H9 (cell line): ENCODE data around the gene SYNPO2. TPM values are rescaled to one million over a fixed set of nuclear protein-coding genes. Genes with fewer than 3 reads are reported as not detected.

ENCODE experiments used
- DNase-seq: peaks from one replicate; pipeline ENCODE4 v3.0.0-alpha.2; 2017
- H2AFZ ChIP-seq: one replicate; pipeline ENCODE4 v1.6.1; 2013; ENCODE audit warnings: mild to moderate bottlenecking, low read length, control low read depth, moderate library complexity
- H2AK5ac ChIP-seq: 2 replicates; pipeline ENCODE4 v1.6.1; 2013; ENCODE audit warnings: low read length, control low read depth, mixed read lengths; ENCODE audit not compliant: insufficient read length
- H2BK120ac ChIP-seq: one replicate; pipeline ENCODE4 v1.6.1; 2013; ENCODE audit warnings: low read depth, mild to moderate bottlenecking, low read length, control low read depth, inconsistent platforms; ENCODE audit not compliant: poor library complexity, severe bottlenecking
- H2BK12ac ChIP-seq: 2 replicates; pipeline ENCODE4 v1.6.1; 2013; ENCODE audit warnings: low read length, control low read depth, mixed read lengths, low read depth; ENCODE audit not compliant: insufficient read length
- H2BK15ac ChIP-seq: 2 replicates; pipeline ENCODE4 v1.6.1; 2013; ENCODE audit warnings: low read depth, low read length, control low read depth
- H2BK20ac ChIP-seq: one replicate; pipeline ENCODE4 v1.6.1; 2013; ENCODE audit warnings: low read depth, mild to moderate bottlenecking, low read length, control low read depth, inconsistent platforms; ENCODE audit not compliant: poor library complexity, severe bottlenecking
- H2BK5ac ChIP-seq: 2 replicates; pipeline ENCODE4 v1.6.1; 2013; ENCODE audit warnings: low read length, control low read depth, mixed read lengths; ENCODE audit not compliant: insufficient read length
- H3K14ac ChIP-seq: 2 replicates; pipeline ENCODE4 v1.6.1; 2013; ENCODE audit warnings: low read length, control low read depth; ENCODE audit not compliant: insufficient read depth
- H3K18ac ChIP-seq: 2 replicates; pipeline ENCODE4 v1.6.1; 2013; ENCODE audit warnings: low read depth, mild to moderate bottlenecking, mixed read lengths, low read length, control low read depth; ENCODE audit not compliant: insufficient read length
- H3K23ac ChIP-seq: 2 replicates; pipeline ENCODE4 v1.6.1; 2013; ENCODE audit warnings: low read length, control low read depth, mixed read lengths, low read depth; ENCODE audit not compliant: insufficient read length
- H3K23me2 ChIP-seq: 2 replicates; pipeline ENCODE4 v1.6.1; 2013; ENCODE audit warnings: low read depth, mild to moderate bottlenecking, mixed read lengths, low read length, control low read depth; ENCODE audit not compliant: insufficient read length, poor library complexity, severe bottlenecking
- H3K27ac ChIP-seq: 2 replicates; pipeline ENCODE4 v1.5.1; 2013; ENCODE audit warnings: low read length, control low read depth, mixed read lengths, low read depth; ENCODE audit not compliant: insufficient read length
- H3K27me3 ChIP-seq: 2 replicates; pipeline ENCODE4 v1.6.1; 2013; ENCODE audit warnings: low read length, control low read depth, inconsistent platforms; ENCODE audit not compliant: insufficient read depth
- H3K4ac ChIP-seq: 2 replicates; pipeline ENCODE4 v1.6.1; 2013; ENCODE audit warnings: low read depth, mild to moderate bottlenecking, control low read depth, inconsistent platforms, low read length, moderate library complexity
- H3K4me1 ChIP-seq: 2 replicates; pipeline ENCODE4 v1.6.1; 2013; ENCODE audit warnings: low read length, control low read depth, inconsistent platforms; ENCODE audit not compliant: insufficient read depth
- H3K4me2 ChIP-seq: 2 replicates; pipeline ENCODE4 v1.6.1; 2013; ENCODE audit warnings: low read length, control low read depth, mixed read lengths; ENCODE audit not compliant: insufficient read length, insufficient read depth
- H3K56ac ChIP-seq: 2 replicates; pipeline ENCODE4 v1.6.1; 2013; ENCODE audit warnings: low read depth, mild to moderate bottlenecking, mixed read lengths, low read length, control low read depth; ENCODE audit not compliant: insufficient read length
- H3K79me1 ChIP-seq: 2 replicates; pipeline ENCODE4 v1.6.1; 2013; ENCODE audit warnings: low read depth, mild to moderate bottlenecking, moderate library complexity, low read length, control low read depth, inconsistent platforms; ENCODE audit not compliant: insufficient read depth, poor library complexity, severe bottlenecking
- H3K79me2 ChIP-seq: 2 replicates; pipeline ENCODE4 v1.6.1; 2013; ENCODE audit warnings: low read length, control low read depth, inconsistent platforms; ENCODE audit not compliant: insufficient read depth
- H3K9ac ChIP-seq: 2 replicates; pipeline ENCODE4 v1.6.1; 2013; ENCODE audit warnings: low read length, control low read depth, mixed read lengths; ENCODE audit not compliant: insufficient read length; ENCODE audit errors: extremely low read depth
- H3K9me3 ChIP-seq: one replicate; pipeline ENCODE4 v1.6.1; 2013; ENCODE audit warnings: low read depth, low read length, inconsistent platforms; ENCODE audit not compliant: control insufficient read depth
- H3T11ph ChIP-seq: one replicate; pipeline ENCODE4 v1.6.1; 2013; ENCODE audit warnings: mild to moderate bottlenecking, low read length, control low read depth, inconsistent platforms
- H4K20me1 ChIP-seq: one replicate; pipeline ENCODE4 v1.6.1; 2013; ENCODE audit not compliant: control insufficient read depth, insufficient read length, insufficient read depth
- H4K5ac ChIP-seq: 2 replicates; pipeline ENCODE4 v1.6.1; 2013; ENCODE audit warnings: low read depth, mild to moderate bottlenecking, mixed read lengths, low read length, control low read depth; ENCODE audit not compliant: insufficient read length
- H4K8ac ChIP-seq: replicated peaks from 2 replicates; pipeline ENCODE4 v1.6.1; 2013; ENCODE audit warnings: low read length, control low read depth, mixed read lengths, low read depth; ENCODE audit not compliant: insufficient read length
- H4K91ac ChIP-seq: 2 replicates; pipeline ENCODE4 v1.6.1; 2013; ENCODE audit warnings: low read depth, mild to moderate bottlenecking, moderate library complexity, mixed read lengths, low read length, control low read depth; ENCODE audit not compliant: insufficient read length
- H3K27ac Mint-ChIP-seq, 3 experiments: 2 replicates in 2 of 3; 3 replicates in 1 of 3; pipeline ENCODE4 v1.8.0; 2020 to 2021; ENCODE audit warnings: mixed read lengths in 3 of 3, mild to moderate bottlenecking in 1 of 3, moderate library complexity in 1 of 3
- H3K27me3 Mint-ChIP-seq: 2 replicates; pipeline ENCODE4 v1.8.0; 2021; ENCODE audit warnings: low read depth, mild to moderate bottlenecking, moderate library complexity, mixed read lengths
- H3K36me3 Mint-ChIP-seq, 3 experiments: 2 replicates in 2 of 3; 3 replicates in 1 of 3; pipeline ENCODE4 v1.8.0; 2020 to 2021; ENCODE audit warnings: low read depth in 3 of 3, mixed read lengths in 3 of 3; ENCODE audit not compliant: insufficient read depth in 1 of 3
- H3K4me1 Mint-ChIP-seq, 2 experiments: 2 replicates each; pipeline ENCODE4 v1.8.0; 2020; ENCODE audit warnings: mixed read lengths in 2 of 2
- H3K4me3 Mint-ChIP-seq, 2 experiments: 2 replicates in 1 of 2; 3 replicates in 1 of 2; pipeline ENCODE4 v1.8.0; 2020 to 2021; ENCODE audit warnings: mild to moderate bottlenecking in 2 of 2, mixed read lengths in 2 of 2, moderate library complexity in 1 of 2
- H3K9me3 Mint-ChIP-seq, 2 experiments: 2 replicates in 1 of 2; 3 replicates in 1 of 2; pipeline ENCODE4 v1.8.0; 2020; ENCODE audit warnings: mild to moderate bottlenecking in 2 of 2, mixed read lengths in 2 of 2, moderate library complexity in 1 of 2
- total RNA-seq: library from RNA; stranded (reverse); gene quantifications from 2 replicates; pipeline ENCODE4 v1.2.1, GENCODE V29; 2021
- TF ChIP-seq, protein P1 (sequence below): fragments of 200-600 bp; sonication (generic); conservative IDR thresholded peaks from 3 replicates; pipeline ENCODE4 v1.8.0; 2021; ENCODE audit warnings: antibody characterized with exemption, mild to moderate bottlenecking

Gene SYNPO2
- total RNA-seq, 1 experiment from 2014 or later = 1.1 TPM

- H2BK5ac ChIP-seq = no peak overlapping the region
- H3K4ac ChIP-seq = no peak overlapping the region
- no peak overlapping the region for H3K18ac ChIP-seq
- Mint-ChIP-seq H3K4me1 (peaks cover 17 to 22% of the 10 kb centered on the region in 2 experiments), H3K4me3 (no peak overlapping the region), H3K9me3 (no peaks in the 10 kb centered on the region), H3K27ac (peak overlapping the region in 1 of 3 experiments; percentile 34; a peak in 2 of 7 replicates), H3K36me3 (no peaks in the 10 kb centered on the region), H3K27me3 (no peaks in the 10 kb centered on the region)
- no peak overlapping the region for H2BK20ac ChIP-seq
- H2BK12ac ChIP-seq = no peak overlapping the region
- TF ChIP-seq, protein P1, sequence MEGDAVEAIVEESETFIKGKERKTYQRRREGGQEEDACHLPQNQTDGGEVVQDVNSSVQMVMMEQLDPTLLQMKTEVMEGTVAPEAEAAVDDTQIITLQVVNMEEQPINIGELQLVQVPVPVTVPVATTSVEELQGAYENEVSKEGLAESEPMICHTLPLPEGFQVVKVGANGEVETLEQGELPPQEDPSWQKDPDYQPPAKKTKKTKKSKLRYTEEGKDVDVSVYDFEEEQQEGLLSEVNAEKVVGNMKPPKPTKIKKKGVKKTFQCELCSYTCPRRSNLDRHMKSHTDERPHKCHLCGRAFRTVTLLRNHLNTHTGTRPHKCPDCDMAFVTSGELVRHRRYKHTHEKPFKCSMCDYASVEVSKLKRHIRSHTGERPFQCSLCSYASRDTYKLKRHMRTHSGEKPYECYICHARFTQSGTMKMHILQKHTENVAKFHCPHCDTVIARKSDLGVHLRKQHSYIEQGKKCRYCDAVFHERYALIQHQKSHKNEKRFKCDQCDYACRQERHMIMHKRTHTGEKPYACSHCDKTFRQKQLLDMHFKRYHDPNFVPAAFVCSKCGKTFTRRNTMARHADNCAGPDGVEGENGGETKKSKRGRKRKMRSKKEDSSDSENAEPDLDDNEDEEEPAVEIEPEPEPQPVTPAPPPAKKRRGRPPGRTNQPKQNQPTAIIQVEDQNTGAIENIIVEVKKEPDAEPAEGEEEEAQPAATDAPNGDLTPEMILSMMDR = no peak
- H3K4me2 ChIP-seq = no peak overlapping the region
- H2BK120ac ChIP-seq = no peak overlapping the region
- no peaks in the 10 kb centered on the region for H3K79me1 ChIP-seq
- H3K27me3 ChIP-seq = no peaks in the 10 kb centered on the region
- H3K56ac ChIP-seq = no peak overlapping the region
- H3K27ac ChIP-seq = no peak overlapping the region
- no peak for DNase-seq
- no peak overlapping the region for H3K9ac ChIP-seq
- no peak overlapping the region for H3T11ph ChIP-seq
- no peak overlapping the region for H3K23ac ChIP-seq
- H4K8ac ChIP-seq = no peak overlapping the region
- no peaks in the 10 kb centered on the region for H3K79me2 ChIP-seq
- H2BK15ac ChIP-seq = no peak overlapping the region
- no peak overlapping the region for H2AFZ ChIP-seq
- no peak overlapping the region for H4K5ac ChIP-seq
- no peaks in the 10 kb centered on the region for H3K23me2 ChIP-seq
- no peaks in the 10 kb centered on the region for H3K9me3 ChIP-seq
- H4K20me1 ChIP-seq = no peaks in the 10 kb centered on the region
- peaks cover 10% of the 10 kb centered on the region; the same call in 1 of the 2 replicates for H3K4me1 ChIP-seq
- H4K91ac ChIP-seq = no peak overlapping the region
- no peak overlapping the region for H3K14ac ChIP-seq
- no peak overlapping the region for H2AK5ac ChIP-seq
Observed at GRCh38 chr4:118997601-118998000, 108.9 kb downstream of the SYNPO2 start.
